OCI-LY7 (cell line): ENCODE measurements around the gene PIEZO2. TPM values are rescaled to one million over a fixed set of nuclear protein-coding genes. Genes with fewer than 3 reads are reported as not detected.
A peak's percentile ranks its signal among the peaks of the same experiment; 100 is the strongest.

ENCODE experiments used
- BruUV-seq: library from RNA; stranded (reverse); fragments of 400-500 nt; replicated peaks from 2 replicates; lab custom pipeline; 2021; lab: Mats Ljungman, UMichigan
- CTCF ChIA-PET: fragments of 300-600 bp; sonication (Branson Sonifier 250); formaldehyde crosslinking; loops from one replicate; lab custom pipeline; 2022; ENCODE audit warnings: antibody characterized with exemption; ENCODE audit not compliant: unreplicated experiment; lab: Charles Lee
- POLR2A ChIA-PET: fragments of 300-600 bp; sonication (Branson Sonifier 250); formaldehyde crosslinking; loops from one replicate; lab custom pipeline; 2022; ENCODE audit warnings: antibody characterized with exemption; lab: Charles Lee
- DNase-seq: peaks from one replicate; pipeline ENCODE4 v3.0.0-alpha.2; 2015; ENCODE audit warnings: low spot score
- H2AFZ ChIP-seq: fragments of 200-600 bp; sonication (generic), shearing (Covaris generic); 2 replicates; pipeline ENCODE4 v1.6.1; 2014; ENCODE audit warnings: mild to moderate bottlenecking, antibody characterized with exemption, low read length, moderate library complexity
- H3K27ac ChIP-seq: fragments of 200-600 bp; sonication (generic); 2 replicates; pipeline ENCODE4 v1.5.1; 2014; ENCODE audit warnings: mixed run types, low read depth, mild to moderate bottlenecking, moderate library complexity, low read length, inconsistent platforms; ENCODE audit not compliant: poor library complexity, severe bottlenecking
- H3K36me3 ChIP-seq: fragments of 200-600 bp; sonication (generic); 2 replicates; pipeline ENCODE4 v1.6.1; 2014; ENCODE audit warnings: mild to moderate bottlenecking, antibody characterized with exemption, low read length, moderate library complexity, mixed read lengths; ENCODE audit not compliant: insufficient read depth
- H3K4me1 ChIP-seq: fragments of 200-600 bp; sonication (generic); 2 replicates; pipeline ENCODE4 v1.5.1; 2014; ENCODE audit warnings: mild to moderate bottlenecking, low read length; ENCODE audit not compliant: insufficient read depth, poor library complexity, severe bottlenecking
- H3K4me2 ChIP-seq: fragments of 200-600 bp; sonication (generic); 2 replicates; pipeline ENCODE4 v1.6.1; 2014; ENCODE audit warnings: mild to moderate bottlenecking, low read length
- H3K4me3 ChIP-seq: fragments of 200-600 bp; sonication (generic); 2 replicates; pipeline ENCODE4 v1.5.1; 2014; ENCODE audit warnings: mild to moderate bottlenecking, low read depth, low read length; ENCODE audit not compliant: poor library complexity, severe bottlenecking
- H3K79me2 ChIP-seq: fragments of 200-600 bp; sonication (generic); 2 replicates; pipeline ENCODE4 v1.6.1; 2016; ENCODE audit warnings: low read depth, mild to moderate bottlenecking, low read length, moderate library complexity, mixed read lengths; ENCODE audit not compliant: insufficient read depth
- H3K9me2 ChIP-seq: fragments of 200-600 bp; sonication (generic); 2 replicates; pipeline ENCODE4 v1.6.1; 2016; ENCODE audit warnings: mild to moderate bottlenecking, low read length, mixed read lengths; ENCODE audit not compliant: insufficient read depth
- H3K9me3 ChIP-seq: fragments of 200-600 bp; sonication (generic); 2 replicates; pipeline ENCODE4 v1.6.1; 2014; ENCODE audit warnings: mild to moderate bottlenecking, mixed run types, low read length, mixed read lengths
- H4K20me1 ChIP-seq: fragments of 200-600 bp; sonication (generic); 2 replicates; pipeline ENCODE4 v1.6.1; 2014; ENCODE audit warnings: mild to moderate bottlenecking, antibody characterized with exemption, low read length, moderate library complexity, mixed read lengths; ENCODE audit not compliant: insufficient read depth
- CTCF ChIP-seq: fragments of 200-600 bp; sonication (generic); conservative IDR thresholded peaks from 2 replicates; pipeline ENCODE4 v1.5.1; 2014; ENCODE audit warnings: mild to moderate bottlenecking, antibody characterized with exemption, low read length, moderate library complexity, mixed read lengths
- EZH2phosphoT487 ChIP-seq: fragments of 200-600 bp; sonication (generic); IDR thresholded peaks from 2 replicates; pipeline ENCODE4 v1.6.1; 2018; ENCODE audit warnings: low read depth, borderline replicate concordance, mild to moderate bottlenecking, mixed run types, antibody characterized with exemption, low read length, moderate library complexity, mixed read lengths
- intact Hi-C: fragments of 100-400 bp; cut with micrococcal nuclease; formaldehyde crosslinking; loops from one replicate; pipeline ENCODE4 v1.10.0; 2022; ENCODE audit not compliant: unreplicated experiment
- total RNA-seq, 2 experiments: library from RNA; depleted of rRNA in 1 of 2; stranded (reverse); fragments of >200 nt in 1 of 2; shearing (Covaris generic) in 1 of 2; gene quantifications; 2 replicates each; pipeline ENCODE4 v1.2.3, GENCODE V29; 2014 to 2022

PIEZO2 gene
- total RNA-seq, 2 experiments from 2014 or later: 0.95 to 3.3 TPM

DNA sequence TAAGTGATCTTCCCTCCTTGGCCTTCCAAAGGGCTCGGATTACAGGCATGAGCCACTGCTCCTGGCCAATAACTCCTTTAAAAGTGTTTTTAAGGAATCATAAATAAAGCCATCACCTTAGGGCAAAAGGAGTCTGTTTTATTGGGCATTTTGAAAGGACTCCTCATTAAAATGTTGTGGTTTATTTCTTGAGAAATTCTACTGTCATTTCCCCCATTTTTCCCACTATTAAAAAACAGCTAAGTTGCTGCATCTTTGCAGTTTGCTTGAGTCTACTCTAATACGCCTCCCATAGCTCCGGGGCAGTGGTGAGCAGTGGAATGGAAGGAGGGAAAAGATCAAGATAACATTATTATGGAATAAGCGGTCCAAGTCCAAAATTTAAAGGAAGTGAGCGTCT lies 293.2 kb downstream of the PIEZO2 start:
- no peak for TF ChIP-seq CTCF
- no peak for TF ChIP-seq EZH2phosphoT487
- Histone ChIP-seq H3K9me2 (no peaks in the 10 kb centered on the region), H3K4me3 (no peak overlapping the region), H3K27ac (no peak overlapping the region), H3K79me2 (no peaks in the 10 kb centered on the region), H3K9me3 (no peaks in the 10 kb centered on the region), H4K20me1 (no peaks in the 10 kb centered on the region), H3K4me1 (peaks cover 17% of the 10 kb centered on the region), H2AFZ (no peak overlapping the region), H3K4me2 (no peak overlapping the region), H3K36me3 (no peaks in the 10 kb centered on the region)
- CTCF ChIA-PET: no interaction called here
- POLR2A ChIA-PET: interaction anchor here (1.5 to 4.5 kb wide), 3 partner anchors 15 to 164 kb away, joined by 3 to 20 read pairs (median 3); no protein-coding TSS in a partner anchor
- intact Hi-C loops: loop anchor here (10.0 kb wide), 1 partner anchor 659 kb away; no protein-coding TSS in a partner anchor
- no TSS peak for BruUV-seq
- no peak for DNase-seq

DNA sequence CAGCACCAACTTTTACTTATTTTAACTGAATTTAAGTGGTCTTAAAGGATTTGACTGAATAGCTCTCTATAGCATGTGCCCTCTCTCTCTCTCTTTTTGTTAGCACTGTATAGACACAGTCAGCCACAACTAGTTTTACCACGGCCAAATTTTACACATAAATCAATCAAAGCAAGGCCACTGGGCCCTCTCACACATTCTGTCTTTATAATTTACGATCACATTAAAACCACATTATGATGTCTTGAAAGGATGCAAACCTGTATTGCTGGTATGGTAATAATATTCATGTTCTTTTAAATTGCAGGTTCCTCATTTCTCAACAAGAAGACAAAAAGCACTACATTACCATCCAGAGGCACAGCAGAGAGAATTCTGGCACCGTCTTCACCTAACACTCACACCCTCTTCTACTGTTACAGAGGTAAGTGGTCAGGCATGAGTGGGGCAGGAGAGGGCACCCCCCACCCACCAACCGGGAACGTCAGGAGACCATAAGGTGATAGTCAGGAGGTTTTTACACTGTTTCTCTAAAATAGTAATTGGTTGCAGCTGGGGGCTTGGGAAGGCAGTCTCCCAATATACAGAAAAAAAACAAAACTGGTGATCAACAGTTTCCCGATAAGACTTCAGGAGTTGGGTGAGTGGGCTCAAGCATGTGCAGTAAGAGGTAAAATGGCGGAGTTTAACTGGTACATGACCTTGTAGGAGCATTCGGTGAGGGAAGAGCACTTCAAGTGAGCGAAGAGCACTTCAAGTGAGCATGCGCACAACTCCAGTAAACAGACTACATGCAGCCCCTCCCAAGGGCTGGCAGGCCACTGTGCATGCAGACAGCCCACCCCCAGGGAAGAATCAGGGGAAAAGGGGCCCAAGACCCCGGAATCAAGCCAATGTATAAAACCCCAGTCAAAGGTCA lies 296.7 kb downstream of the PIEZO2 start:
- intact Hi-C loops: loop anchor here (1.0 to 10.0 kb wide), 3 partner anchors 99 to 662 kb away; no protein-coding TSS in a partner anchor
- H3K4me2 ChIP-seq: peak overlapping the region; percentile 21; the same call in 1 of the 2 replicates

More for the DNA sequence above, 296.7 kb downstream of the PIEZO2 start:
- Histone ChIP-seq H3K36me3 (no peaks in the 10 kb centered on the region), H3K9me2 (no peaks in the 10 kb centered on the region), H3K9me3 (no peaks in the 10 kb centered on the region), H4K20me1 (no peaks in the 10 kb centered on the region), H2AFZ (peak overlapping the region; percentile 63; the same call in 1 of the 2 replicates), H3K27ac (peak overlapping the region; percentile 0), H3K4me1 (peaks cover 25% of the 10 kb centered on the region), H3K79me2 (no peaks in the 10 kb centered on the region), H3K4me3 (no peak overlapping the region)
- CTCF ChIA-PET: interaction anchor here (2.8 kb wide), 1 partner anchor 302 kb away, joined by 8 read pairs; no protein-coding TSS in a partner anchor
- BruUV-seq: no TSS peak
- POLR2A ChIA-PET: interaction anchor here (0.6 to 3.5 kb wide), 11 partner anchors 10 to 306 kb away, joined by 3 to 16 read pairs (median 6); no protein-coding TSS in a partner anchor
- no peak for DNase-seq
- TF ChIP-seq CTCF: no peak
- no peak for TF ChIP-seq EZH2phosphoT487
